ENCODE measurements around the gene WNT3.
"Not testable (repeated sequence)": the region's sequence is repeated elsewhere in the genome, so short reads cannot be mapped to it uniquely, and the experiment has no call there.

The WNT3 gene

DNA sequence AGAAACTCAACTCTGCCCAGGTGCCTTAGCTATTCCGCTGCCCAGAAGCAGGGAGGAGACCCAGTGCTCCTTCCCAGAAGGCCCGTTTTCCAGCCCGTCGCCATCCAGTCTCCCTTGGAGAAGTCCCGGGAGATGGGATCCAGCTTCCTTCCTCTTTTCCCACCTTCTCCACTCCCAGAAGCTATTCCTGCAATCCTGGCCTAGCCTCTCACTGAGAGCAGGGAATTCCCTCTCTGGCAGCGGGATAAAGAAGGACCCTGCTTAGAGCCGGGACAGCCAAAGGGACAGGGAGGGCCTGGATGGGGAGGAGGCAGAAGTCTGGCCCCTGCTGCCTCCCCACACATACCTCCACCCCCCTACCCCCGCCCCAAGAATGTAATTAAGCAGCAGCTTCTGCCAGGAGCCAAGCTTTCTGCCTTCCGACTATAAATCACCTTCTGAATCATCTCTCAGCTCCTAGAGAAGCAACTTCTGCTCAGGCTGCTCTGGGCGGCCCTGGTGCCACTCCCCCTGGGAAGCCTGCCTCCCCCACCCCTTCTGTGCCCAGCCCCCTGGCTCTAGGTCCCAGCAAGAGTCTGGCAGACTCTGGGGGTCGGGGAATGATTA lies 6.4 kb downstream of the WNT3 start:
- DNase-seq, result peak in 1 of 2 experiments; percentile 11

DNA sequence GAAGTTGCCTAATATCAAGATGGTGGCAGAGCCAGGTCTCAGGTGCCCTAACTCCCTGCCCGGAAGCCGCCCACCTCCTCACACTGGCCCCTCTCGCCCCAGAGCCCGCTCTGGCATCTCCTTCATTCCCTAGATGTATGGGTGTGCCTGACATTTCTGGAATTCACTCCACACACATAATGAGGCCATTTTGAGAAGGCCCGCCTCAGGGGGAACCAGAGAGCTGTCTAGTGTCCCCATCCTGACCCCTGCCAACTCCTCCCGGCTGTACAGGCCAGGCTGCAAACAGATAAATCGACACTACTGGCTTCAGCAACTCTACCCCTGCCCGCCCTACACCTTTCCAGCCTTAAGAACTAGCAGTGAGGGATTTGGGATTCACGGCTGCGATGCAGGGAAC lies 7.7 kb downstream of the WNT3 start:
- DNase-seq, result no peak

DNA sequence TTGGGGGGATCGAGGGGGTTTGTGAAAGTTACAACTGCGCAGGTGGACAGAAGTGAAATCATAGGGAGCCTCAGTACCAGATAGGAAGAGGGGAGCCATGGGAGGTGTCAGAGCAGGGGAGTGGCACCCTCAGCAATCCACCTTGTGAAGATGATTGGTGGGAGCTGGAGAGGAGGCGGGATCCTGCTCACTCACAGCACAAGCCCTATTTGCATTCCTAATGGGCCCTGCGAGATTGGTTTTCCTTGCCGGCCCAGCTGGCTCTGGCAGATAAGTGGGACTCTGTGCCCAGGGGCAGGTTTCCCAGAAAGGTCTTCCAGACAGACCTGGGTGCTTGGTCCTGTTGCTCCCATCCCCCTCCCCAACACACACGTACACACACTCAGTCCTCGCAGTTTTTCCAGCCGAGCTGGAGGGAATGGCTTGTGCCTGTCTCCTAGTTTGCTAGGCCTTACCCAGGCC lies 9.4 kb downstream of the WNT3 start:
- DNase-seq, result no peak

DNA sequence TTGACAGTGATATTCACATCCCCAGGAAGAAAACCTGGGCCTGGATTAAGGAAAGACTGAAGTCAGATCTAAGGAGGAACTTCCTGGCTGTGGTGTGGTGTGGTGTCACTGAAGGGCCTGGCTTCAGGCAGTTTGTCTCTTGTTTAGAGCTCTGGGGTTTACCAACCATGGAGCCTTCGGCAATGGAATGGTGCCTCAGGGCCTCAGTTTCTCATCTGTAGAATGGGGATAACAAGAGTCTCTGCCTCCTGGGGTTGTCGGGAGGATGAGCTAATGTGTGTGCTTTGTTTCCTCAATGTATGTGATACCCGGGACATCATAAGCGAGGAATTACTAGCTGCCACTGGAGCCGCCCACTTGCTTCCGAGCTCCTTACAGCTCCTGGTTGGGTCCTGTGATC lies 12.7 kb downstream of the WNT3 start:
- no peak for DNase-seq

DNA sequence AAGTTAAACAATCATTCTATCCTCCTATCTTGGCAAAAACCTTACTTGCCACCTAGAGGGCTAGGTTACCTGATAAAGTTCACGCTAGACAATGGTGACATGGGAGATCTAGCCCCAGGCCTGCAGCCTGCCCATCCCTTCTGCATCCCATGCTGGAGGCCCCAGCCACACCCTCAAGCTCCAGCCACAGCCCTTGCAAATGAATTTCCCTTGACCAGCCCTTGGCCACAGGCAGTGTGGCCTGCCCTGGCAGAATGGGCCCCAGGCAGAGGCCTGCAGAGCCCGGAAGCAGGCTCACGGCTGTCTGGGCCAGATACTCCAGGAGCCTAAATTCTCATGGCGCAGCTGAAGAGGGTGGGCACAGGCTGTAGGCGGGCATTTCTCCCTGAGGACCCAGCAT lies 14.9 kb downstream of the WNT3 start:
- DNase-seq, result no peak

DNA sequence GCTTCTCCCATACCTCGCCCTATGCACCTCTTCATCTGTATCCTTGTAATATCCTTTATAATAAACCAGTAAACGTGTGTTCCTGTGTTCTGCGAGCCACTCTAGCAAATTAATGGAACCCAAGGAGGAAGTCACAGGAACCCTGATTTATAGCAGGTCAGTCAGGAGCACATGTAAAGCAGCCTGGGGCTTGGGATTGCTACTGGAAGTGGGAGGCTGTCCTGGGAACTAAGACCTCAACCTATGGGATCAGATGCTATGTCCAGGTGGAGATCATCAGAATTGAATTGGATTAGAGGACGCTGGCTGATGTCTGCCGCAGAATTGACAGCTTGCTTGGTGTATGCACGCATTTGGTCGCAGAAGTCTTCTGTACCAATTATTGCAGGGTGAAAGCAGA lies 15.7 kb downstream of the WNT3 start:
- DNase-seq, result no peak

DNA sequence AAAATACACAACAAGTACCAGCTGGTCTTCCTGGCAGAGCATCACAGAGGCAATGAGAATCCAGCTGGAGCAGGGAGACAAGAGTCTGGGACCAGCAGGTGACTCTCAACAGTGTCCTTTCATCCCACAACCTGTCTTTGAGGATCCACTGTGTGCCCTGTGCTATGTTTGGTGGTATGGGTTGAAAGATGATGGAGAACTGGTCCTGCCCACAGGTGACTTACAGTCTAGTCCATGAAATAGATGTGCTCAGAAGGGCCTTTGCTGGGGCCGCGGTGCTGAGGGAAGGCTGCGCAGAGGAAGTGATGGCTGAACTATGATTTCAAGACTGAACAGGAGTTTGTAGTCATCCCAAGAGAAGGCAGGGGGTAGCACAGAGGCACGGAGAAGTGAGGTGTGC lies 17.9 kb downstream of the WNT3 start:
- no peak for DNase-seq

DNA sequence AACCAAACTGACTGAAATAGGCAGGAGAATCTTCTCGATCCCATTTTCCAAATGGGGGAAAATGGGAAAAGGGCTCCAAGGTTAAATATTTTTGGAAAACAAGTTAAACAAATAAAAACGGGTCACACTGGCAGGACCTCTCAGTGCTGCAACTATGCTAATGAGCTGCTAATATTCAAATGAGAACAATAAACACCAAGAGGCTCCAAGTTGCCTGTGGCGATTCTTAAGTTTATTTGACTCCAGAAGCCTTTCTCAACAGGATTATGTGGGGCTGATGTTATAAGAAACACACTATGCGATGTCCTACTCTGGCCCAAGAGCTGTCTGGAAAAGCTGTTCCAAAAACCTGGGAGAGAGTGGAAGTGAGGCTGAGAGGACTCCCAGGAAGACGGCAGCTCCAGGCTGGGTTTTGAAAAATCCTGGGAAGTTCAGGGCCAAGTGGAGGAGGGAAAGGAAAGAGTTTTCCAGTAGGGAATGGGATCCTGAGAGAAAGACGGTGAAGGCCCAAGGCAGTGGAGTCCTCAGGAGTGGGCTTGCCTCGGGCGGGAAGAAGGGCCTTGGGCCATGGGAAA lies 21.4 kb downstream of the WNT3 start:
- no peak for DNase-seq

DNA sequence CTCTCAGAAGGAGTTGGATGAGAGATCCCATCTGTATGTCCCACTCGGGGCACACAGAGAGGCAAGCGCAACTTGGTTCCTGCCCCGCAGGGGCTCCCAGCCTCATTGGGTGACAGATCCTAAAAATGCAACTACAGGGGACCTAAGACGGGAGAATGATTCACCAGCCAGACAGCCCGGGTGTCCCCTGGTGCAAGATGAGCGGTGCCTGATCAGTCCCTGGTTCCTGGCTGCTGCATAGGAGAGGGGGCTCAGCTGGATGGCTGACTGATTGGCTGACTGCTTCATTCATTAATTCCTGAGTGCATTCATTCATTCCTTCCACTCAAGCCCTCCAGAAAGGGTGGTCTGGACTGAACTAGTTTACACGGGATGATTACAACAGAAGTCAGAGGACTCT lies 22.0 kb downstream of the WNT3 start:
- no peak for DNase-seq

DNA sequence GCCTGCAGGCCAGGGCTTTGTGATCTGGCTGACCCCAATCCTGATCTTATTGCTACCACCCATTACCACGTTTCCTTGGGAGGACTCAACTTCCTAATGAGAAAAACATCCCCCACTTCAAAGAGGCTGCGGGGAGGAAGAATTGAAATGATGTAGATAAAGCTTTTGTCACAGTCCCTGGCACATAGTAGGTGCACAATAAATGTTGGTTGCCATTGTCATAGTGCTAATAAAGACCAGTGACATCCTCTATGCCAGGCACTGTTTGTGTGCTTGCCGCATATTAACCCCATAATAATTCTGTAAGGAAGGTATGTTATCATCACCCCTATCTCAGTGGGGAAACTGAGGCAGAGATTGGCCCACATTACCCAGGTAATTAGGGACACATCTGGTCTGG lies 22.4 kb downstream of the WNT3 start:
- DNase-seq, result no peak

DNA sequence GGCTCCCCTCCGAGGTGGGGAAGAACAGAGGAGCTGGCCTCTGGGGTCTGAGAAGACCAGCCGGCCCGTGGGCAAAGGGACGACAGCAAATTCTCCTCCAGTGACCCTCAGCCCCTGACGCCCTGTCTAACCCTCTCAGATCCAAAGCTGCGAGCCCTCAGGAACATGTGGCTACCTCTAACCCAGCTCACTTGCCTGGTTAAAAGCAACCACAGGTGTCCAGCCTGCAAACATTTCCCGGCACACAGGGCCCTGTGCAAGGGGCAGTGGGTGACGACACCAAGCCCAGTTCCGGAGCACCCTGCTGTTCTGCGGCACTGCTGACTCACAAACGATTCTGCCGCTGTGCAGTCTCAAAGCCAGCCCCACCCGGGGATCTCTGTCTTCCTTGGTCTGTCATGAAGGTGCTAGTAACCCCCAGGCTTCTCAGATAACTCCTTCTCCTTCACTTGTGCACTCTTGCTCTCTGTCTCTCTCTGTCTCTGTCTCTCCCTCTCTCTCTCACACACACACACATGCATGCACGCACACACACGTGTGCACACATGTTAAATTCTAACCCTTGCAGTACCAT lies 23.0 kb downstream of the WNT3 start:
- DNase-seq, result no peak

DNA sequence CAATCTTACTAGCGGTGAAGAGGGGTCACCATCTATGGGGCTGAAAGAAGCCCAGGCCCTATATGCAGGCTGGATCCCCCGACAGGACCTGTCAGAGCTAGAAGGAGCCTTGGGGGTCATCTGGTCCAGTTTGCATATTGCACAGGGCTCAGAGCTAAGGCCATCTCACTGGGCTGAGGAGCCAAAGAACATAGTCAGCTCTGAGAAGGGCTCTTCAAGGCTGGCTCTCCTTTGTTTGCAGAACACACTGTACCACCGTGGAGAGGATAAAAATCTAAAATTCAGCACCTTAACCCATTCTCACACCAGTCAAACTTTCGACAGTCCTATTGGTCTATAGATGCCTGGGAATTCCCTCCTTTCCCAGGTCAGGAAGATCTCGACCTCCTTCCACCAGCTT lies 24.2 kb downstream of the WNT3 start:
- no peak for DNase-seq

DNA sequence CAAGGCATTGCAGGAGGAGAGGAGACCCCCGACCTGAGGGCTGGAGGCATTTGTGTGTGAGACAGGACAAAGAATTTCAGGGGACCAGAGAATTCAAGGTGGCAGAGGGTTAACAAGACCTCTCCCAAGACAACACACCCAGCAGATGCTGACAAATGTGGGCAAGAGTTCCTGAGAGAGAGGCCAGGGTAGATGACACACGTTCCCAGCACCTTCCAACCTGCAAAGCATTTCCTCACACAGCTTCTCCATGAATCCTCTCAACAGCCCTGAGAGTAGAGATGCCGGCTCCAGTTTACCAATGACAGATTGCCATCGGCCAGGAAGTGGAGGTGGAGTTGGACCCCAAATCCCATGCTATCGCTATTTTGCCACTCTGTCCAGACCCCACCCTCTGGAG lies 25.0 kb downstream of the WNT3 start:
- no peak for DNase-seq

DNA sequence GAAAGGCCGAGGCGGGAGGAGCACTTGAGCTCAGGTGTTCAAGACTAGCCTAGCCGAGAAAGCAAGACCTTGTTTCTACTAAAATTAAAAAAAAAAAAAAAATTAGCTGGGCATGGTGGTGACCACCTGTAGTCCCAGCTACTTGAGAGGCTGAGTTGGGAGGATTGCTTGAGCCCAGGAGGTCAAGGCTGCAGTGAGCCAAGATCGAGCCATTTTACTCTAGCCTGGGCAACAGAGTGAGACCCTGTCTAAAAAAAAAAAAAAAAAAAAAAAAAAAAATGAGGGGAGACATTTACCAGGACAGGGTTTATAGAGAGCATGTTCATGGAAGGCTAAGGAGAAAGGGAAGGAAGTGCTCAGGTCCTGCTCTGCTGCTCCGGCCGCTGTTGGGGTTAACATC lies 25.5 kb downstream of the WNT3 start:
- DNase-seq, result not testable (repeated sequence)

DNA sequence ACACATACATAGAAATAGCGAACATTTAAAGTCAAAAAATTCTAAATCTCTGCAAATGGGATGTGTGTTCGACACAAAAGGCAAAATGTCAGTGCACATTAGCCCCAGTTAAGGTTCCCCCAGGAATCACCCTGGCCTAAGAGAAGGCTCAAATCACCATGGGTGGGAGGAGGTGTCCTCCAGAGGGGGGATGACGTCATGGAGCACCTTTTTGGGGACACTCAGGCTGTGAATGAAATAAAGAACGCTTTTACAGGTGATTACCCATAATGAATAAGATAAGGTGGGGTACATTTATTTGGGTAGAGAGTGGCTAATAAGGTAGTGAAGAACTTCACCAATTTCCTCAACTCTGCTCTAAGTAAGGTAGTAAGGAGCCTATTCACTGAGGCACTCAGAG lies 26.4 kb downstream of the WNT3 start:
- no peak for DNase-seq

DNA sequence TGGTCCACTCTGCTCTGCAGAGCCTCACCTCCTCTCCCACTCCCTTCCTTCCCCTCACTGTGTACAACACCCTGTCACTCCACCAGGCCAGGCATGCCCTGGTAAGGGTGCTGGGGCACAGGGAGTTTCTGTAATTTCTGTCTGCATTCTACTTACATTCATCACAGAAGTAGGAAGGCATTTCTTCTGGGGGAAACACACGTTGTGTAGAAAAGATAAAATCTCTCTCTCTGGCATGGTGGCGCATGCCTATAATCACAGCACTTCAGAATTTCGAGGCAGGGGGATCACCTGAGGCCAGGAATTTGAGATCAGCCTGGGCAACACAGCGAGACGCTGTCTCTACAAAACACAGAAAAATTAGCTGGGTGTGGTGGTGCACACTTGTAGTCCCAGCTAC lies 27.0 kb downstream of the WNT3 start:
- no peak for DNase-seq

DNA sequence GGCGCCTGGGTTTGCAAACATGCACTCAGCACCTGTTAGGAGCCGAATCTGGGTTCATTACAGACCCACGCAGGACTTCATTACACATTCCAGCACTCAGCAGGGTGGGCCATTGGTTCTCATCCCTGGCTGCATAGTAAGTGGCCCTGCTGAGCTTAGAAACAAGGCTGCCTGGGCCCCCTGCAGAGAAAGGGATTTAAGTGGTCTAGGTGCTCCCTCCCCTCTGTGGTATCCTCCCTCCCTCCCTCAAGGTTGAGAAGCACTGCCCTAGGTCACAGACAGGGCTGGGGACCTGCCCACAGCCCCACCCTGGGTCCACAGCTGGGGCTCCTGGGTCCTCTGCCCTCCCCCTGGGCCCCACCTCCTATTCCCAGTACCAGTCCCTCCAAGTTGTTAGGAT lies 28.3 kb downstream of the WNT3 start:
- DNase-seq, result no peak

DNA sequence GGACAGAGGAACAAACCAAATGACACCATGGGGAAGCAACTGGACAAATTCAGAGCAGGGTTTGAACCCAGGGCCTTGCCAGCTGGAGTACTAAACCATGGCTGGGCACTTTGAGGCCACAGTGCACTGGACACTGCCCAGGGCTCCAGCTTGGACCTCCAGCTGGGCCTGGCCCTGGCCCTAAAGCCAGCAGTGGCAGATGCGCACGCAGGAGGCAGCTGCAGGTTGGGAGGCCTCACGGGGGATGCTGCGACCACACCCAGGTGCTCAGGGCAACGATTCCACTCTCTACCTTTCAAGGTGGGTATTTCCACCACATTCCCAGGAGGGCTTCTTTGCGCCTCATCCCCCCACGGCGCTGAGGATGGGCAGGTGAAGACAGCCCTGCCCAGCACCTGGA lies 28.9 kb downstream of the WNT3 start:
- no peak for DNase-seq

DNA sequence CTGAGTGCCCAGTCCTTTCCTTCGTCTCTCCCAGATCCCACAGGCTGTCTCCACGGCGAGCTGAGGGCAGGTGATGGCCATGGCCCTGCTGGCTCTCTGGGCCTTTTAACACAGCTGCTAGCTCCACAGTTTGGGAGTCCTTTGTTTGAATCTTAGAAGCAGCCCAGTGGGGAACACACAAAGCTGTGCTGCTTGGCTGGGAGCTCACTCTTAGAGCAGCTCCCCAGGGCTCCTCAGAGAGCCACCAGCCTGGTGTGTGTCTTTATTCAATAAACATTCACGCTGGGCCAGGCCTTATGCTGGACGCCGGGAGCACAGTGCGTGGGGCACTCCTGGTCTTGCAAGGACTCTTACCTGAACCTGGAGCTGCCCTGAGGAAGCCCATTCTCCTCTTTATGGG lies 29.7 kb downstream of the WNT3 start:
- DNase-seq, result no peak

DNA sequence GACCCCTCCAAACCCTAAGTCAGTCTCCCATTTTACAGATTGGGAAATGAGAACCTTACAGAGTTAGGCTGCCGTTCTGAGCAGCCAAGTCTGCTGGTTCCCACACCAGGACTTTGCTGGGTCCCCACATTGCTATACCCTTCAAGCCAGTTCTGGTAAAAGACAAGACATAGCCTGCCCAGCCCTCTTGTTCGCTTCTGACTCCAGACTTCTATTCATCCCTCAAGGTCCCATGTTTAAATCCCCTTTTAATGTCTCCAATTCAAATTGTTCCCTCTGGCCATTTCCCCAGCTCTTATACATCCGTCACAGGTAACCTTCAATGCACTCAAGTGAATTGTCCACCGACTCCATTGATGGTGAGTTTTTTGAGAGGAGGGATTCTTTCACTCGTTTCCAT lies 30.2 kb downstream of the WNT3 start:
- no peak for DNase-seq

DNA sequence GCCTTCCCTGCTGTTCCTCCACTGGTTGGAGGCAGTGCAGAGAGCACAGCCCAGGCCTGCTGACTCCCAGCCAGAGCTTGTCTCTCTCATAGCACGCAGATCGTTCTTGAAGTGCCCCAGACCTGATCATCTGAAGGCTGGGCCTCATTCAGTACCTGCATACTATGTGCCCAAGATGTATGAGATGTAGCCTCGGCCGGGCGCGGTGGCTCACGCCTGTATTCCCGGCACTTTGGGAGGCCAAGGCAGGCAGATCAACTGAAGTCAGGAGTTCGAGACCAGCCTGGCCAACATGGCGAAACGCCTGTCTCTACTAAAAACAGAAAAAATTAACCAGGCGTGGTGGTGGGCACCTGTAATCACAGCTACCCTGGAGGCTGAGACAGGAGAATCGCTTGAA lies 31.0 kb downstream of the WNT3 start:
- no peak for DNase-seq

DNA sequence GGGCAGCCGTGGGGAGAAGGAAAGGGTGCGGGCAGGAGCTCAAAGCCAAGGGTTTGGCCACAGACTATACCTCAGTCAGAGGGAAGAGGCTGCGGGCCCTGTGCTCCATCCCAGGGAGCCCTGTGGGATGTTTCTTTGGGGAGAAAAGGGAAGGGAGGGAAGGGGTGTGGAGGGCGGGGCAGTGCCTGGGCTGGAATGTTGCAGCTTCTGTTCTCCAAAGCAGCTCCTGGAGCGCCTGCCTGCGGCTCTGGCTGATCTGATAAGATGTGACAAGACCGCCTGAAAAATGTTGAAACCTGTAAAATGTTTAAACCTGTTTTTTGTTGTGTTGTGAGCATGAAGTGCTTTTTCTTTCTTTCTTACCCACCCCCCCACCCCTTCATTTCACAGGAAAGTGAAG lies 32.8 kb downstream of the WNT3 start:
- DNase-seq, result no peak

DNA sequence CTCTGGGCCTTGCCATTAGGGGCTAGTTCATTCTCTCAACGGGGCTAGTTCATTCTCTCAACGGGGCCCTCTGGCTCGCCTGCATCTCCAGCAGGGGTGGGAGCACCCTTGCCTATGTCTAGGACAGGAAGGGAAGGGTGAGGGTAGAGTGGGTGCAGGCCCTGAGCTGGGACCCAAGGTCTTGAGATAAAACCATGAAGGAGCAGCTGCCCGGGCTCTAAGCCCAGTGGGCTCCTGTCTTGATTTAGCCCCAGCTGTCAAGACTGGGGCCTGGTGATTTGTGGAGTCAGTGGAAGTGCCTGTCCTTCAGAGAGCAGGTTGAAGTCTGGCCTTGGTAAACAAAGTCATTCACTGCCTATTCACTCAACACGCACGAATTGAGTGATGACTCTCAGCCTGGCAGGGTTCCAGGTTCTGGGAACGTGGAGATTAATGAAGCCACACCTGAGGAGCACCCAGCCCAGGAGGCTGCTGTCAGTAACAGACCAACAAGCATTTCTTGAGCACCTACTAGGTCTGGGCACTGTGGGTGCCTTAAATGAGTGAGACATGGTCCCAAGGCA lies 35.4 kb downstream of the WNT3 start:
- DNase-seq, result no peak

DNA sequence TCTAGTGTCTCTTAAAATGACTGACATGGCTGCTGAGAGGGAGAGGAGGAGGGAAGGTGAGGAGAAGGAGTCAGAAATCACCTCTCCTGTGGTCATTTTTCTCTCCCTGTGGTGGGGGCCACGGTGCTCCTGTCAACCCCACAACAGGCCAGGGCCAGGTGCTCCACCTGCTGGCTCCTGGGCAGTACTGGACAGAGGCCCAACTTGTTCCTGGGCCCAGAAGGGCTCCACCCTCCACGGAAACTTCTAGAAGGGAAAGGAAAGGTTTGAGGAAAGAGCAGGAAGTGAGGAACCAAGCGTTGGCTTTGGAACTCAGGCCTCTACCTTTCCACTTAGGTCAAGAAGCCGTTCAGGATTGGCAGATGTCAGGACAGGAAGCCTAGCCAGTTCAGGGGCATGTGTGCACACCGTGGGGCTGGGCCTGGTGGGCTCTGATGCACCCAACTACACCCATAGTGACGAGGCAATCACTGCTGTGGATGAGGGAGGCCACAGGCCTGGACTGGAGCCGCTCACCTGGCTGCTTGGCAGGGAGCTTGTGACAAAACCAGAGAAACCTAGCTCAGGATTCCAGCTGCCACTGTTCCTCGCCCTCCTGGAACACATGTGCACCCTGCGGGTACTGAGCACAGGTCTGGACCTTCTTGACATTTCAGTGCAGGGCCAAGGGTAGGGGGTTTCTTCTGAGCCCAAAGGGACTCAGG lies 36.1 kb downstream of the WNT3 start:
- no peak for DNase-seq

Data from NCI-H446 (cell line).